WERI-Rb-1 (cell line): ENCODE measurements around the gene ARMC2.

Source experiments
- DNase-seq: peaks from one replicate; pipeline ENCODE4 v3.0.0-alpha.2; 2020
- H3K27ac ChIP-seq: fragments of 250-450 bp; sonication (Bioruptor Pico); 2 replicates; pipeline ENCODE4 v1.5.1; 2020; ENCODE audit warnings: mild to moderate bottlenecking, moderate library complexity
- H3K27me3 ChIP-seq: fragments of 250-450 bp; sonication (Bioruptor Pico); 2 replicates; pipeline ENCODE4 v1.5.1; 2021; ENCODE audit warnings: mild to moderate bottlenecking, low read depth, moderate library complexity; ENCODE audit not compliant: insufficient read depth, severe bottlenecking
- H3K36me3 ChIP-seq: fragments of 250-450 bp; sonication (Bioruptor Pico); 2 replicates; pipeline ENCODE4 v1.5.1; 2020; ENCODE audit warnings: mild to moderate bottlenecking, moderate library complexity
- H3K4me3 ChIP-seq: 2 replicates; pipeline ENCODE4 v1.5.1; 2011; ENCODE audit warnings: low read depth, mild to moderate bottlenecking, control low read depth, low read length
- H3K9me3 ChIP-seq: fragments of 250-450 bp; sonication (Bioruptor Pico); 2 replicates; pipeline ENCODE4 v1.5.1; 2021; ENCODE audit warnings: mild to moderate bottlenecking, moderate library complexity; ENCODE audit not compliant: severe bottlenecking
- TF ChIP-seq, protein P1 (sequence below): IDR thresholded peaks from 2 replicates; pipeline ENCODE4 v1.5.1; 2011; ENCODE audit warnings: low read depth, mild to moderate bottlenecking, control low read depth, inconsistent platforms, low read length

ARMC2 gene

DNA sequence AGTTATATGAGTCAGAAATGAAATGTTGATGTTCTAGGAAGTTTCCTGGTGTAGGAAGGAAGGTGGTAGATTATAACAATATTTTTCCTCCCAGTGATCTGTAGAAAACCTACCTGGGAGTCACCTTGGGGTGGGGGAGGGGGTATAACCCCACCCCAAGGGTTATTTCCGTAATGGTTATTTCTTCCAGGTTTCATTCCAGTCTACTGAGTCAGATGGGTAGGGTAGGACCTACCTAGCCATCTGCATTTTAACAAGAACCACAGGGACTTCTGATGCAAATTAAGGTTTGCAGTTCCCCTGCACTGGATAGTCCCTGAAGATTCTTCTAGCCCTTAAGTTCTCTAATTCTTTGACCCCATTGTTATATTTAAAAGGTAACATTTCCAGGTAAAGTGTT, 88.9 kb downstream of the ARMC2 start:
- no peaks in the 10 kb centered on the region for H3K36me3 ChIP-seq
- no peaks in the 10 kb centered on the region for H3K9me3 ChIP-seq
- H3K27ac ChIP-seq = no peak overlapping the region
- TF ChIP-seq, protein P1, sequence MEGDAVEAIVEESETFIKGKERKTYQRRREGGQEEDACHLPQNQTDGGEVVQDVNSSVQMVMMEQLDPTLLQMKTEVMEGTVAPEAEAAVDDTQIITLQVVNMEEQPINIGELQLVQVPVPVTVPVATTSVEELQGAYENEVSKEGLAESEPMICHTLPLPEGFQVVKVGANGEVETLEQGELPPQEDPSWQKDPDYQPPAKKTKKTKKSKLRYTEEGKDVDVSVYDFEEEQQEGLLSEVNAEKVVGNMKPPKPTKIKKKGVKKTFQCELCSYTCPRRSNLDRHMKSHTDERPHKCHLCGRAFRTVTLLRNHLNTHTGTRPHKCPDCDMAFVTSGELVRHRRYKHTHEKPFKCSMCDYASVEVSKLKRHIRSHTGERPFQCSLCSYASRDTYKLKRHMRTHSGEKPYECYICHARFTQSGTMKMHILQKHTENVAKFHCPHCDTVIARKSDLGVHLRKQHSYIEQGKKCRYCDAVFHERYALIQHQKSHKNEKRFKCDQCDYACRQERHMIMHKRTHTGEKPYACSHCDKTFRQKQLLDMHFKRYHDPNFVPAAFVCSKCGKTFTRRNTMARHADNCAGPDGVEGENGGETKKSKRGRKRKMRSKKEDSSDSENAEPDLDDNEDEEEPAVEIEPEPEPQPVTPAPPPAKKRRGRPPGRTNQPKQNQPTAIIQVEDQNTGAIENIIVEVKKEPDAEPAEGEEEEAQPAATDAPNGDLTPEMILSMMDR = no peak
- H3K4me3 ChIP-seq = no peak overlapping the region
- no peak for DNase-seq
- no peaks in the 10 kb centered on the region for H3K27me3 ChIP-seq

DNA sequence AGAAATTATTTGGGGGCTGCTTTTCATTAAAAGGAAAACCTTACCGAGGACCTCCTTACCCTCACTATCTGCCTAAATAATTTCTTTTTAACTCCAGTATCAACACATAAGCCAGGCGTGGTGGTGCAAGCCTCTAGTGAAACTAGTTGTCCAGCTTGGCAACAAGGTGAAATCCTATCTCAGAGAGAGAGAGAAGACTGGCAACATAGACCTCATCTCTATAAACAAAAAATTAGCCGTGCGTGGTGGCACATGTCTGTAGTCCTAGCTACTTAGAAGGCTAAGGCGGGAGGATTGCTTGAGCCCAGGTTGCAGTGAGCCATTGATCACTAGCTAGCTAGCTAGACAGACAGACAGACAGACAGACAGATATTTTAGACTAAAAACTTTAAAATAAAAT, 92.5 kb downstream of the ARMC2 start:
- H3K36me3 ChIP-seq = no peaks in the 10 kb centered on the region
- H3K27ac ChIP-seq = no peak overlapping the region
- TF ChIP-seq, protein P1 = no peak
- H3K4me3 ChIP-seq = no peak overlapping the region
- no peaks in the 10 kb centered on the region for H3K9me3 ChIP-seq
- DNase-seq = no peak
- H3K27me3 ChIP-seq = no peaks in the 10 kb centered on the region

DNA sequence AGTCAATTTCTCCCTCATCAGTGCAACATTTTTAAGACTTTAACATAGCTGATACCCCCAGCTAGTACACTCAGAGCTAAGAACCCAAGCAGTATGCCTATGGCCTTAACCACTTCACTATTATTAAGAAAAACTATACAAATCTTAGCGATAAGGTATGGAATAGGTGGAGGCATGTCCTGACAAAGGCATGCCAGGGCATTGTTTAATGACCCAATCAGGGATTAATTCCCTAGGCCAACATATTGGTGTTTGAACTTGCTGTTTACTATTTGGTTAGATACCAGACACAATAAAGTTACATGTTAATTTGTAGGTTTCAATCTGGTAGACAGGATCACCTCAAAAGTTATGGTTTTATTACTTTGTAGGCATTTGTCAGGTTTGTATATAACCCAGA, 93.1 kb downstream of the ARMC2 start:
- no peaks in the 10 kb centered on the region for H3K9me3 ChIP-seq
- TF ChIP-seq, protein P1 = no peak
- no peaks in the 10 kb centered on the region for H3K36me3 ChIP-seq
- H3K27ac ChIP-seq = no peak overlapping the region
- DNase-seq = no peak
- H3K4me3 ChIP-seq = no peak overlapping the region
- H3K27me3 ChIP-seq = no peaks in the 10 kb centered on the region

DNA sequence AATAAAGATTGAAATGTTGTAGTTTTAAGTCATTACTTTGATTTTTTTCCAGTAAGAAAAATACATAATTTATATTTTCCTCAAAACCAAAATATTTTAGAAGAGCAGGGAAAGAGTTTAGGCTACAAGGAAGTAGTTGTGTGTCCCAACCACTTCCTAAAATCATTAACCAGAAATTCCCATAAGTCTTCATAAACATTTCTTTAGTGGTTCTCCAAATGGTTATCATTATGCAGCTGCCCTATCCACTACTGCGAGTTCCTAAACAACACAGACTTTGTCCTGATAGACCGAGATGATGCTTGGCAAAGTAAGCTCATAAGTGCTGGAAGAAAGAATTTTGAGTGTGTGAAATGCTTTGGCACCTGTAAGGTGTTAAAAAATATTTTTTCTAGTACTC, 93.6 kb downstream of the ARMC2 start:
- H3K27ac ChIP-seq = no peak overlapping the region
- H3K4me3 ChIP-seq = no peak overlapping the region
- H3K36me3 ChIP-seq = no peaks in the 10 kb centered on the region
- no peaks in the 10 kb centered on the region for H3K9me3 ChIP-seq
- H3K27me3 ChIP-seq = no peaks in the 10 kb centered on the region
- no peak for DNase-seq
- TF ChIP-seq, protein P1 = no peak

DNA sequence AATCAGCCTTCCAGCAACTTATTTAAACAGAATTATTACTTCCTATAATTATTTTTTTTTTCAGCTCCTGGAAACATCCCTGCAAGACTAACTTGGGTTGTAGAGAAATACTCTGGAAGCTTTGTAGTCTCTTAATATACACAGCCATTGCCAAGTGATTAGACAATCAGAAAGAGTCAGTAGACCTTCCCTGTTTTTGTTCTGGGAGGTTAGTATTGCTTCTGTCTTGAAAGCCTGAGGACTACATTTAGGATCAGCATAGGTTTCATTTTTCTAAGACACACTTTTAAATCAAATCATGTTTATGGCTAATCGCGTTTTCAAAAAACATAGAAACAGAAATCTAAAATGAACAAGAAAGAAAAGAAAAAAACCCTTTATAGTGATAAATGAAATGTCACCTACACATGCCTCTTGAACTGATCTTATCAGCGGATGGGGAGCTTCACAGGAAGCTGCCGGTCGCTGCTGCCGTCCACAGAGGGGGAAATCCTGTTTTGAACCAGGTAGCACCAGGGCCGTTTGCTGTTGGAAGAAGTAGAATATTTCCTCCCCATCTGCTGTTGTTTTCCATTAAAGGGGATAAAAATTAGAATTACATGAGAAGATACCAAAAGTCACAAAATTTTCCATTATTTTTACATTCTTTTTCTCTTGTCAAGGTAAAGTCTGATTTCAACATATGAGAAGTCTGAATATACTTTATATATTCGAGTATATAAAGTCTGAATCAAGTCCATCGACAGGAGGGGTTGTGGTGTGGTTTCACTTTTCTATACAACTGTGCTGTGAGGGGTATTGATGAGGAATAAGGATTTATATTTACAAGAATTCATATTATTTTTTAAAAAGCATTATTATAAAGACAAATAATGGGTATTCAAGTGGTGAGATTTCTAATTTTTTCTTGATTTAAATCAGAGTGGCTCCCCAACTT, 94.6 kb downstream of the ARMC2 start:
- H3K27ac ChIP-seq = no peak overlapping the region
- no peaks in the 10 kb centered on the region for H3K36me3 ChIP-seq
- no peak for DNase-seq
- H3K9me3 ChIP-seq = no peaks in the 10 kb centered on the region
- TF ChIP-seq, protein P1 = no peak
- H3K4me3 ChIP-seq = no peak overlapping the region
- no peaks in the 10 kb centered on the region for H3K27me3 ChIP-seq

DNA sequence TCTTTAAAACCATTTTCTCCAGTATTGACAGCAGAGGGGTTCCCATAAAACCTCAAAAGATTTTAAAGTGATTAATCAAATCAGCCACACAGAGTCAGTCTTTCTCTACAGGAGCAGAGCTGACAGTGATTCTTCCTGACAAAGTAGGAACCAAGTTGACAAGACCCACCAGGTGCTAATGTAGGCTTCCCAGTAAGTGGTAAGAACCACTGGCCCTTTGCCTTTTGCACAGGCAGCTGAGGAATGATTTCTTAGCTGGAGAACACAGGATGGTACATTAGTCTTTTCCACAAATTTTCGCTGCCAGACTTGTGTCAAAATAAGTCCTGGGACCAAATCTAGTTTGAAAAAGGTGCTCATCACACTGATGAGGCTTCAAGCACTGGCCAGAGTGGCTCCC, 95.8 kb downstream of the ARMC2 start:
- DNase-seq = no peak
- no peaks in the 10 kb centered on the region for H3K9me3 ChIP-seq
- no peak overlapping the region for H3K27ac ChIP-seq
- H3K27me3 ChIP-seq = no peaks in the 10 kb centered on the region
- H3K4me3 ChIP-seq = no peak overlapping the region
- no peaks in the 10 kb centered on the region for H3K36me3 ChIP-seq
- TF ChIP-seq, protein P1 = no peak
